GM10266 (cell line): ENCODE data around the gene TWIST2.

Experiments
- DNase-seq: peaks from one replicate; pipeline ENCODE4 v3.0.0; 2012; ENCODE audit errors: extremely low spot score
- TF ChIP-seq, protein P1 (sequence below): IDR thresholded peaks from 2 replicates; pipeline ENCODE4 v1.5.1; 2012; ENCODE audit warnings: mild to moderate bottlenecking, low read depth; ENCODE audit not compliant: control insufficient read depth, insufficient read depth; ENCODE audit errors: missing control alignments

The TWIST2 gene

GRCh38 chr2:238870261-238870660 is 22.4 kb downstream of the TWIST2 start:
- DNase-seq: no peak
- TF ChIP-seq, protein P1, sequence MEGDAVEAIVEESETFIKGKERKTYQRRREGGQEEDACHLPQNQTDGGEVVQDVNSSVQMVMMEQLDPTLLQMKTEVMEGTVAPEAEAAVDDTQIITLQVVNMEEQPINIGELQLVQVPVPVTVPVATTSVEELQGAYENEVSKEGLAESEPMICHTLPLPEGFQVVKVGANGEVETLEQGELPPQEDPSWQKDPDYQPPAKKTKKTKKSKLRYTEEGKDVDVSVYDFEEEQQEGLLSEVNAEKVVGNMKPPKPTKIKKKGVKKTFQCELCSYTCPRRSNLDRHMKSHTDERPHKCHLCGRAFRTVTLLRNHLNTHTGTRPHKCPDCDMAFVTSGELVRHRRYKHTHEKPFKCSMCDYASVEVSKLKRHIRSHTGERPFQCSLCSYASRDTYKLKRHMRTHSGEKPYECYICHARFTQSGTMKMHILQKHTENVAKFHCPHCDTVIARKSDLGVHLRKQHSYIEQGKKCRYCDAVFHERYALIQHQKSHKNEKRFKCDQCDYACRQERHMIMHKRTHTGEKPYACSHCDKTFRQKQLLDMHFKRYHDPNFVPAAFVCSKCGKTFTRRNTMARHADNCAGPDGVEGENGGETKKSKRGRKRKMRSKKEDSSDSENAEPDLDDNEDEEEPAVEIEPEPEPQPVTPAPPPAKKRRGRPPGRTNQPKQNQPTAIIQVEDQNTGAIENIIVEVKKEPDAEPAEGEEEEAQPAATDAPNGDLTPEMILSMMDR: no peak

DNA sequence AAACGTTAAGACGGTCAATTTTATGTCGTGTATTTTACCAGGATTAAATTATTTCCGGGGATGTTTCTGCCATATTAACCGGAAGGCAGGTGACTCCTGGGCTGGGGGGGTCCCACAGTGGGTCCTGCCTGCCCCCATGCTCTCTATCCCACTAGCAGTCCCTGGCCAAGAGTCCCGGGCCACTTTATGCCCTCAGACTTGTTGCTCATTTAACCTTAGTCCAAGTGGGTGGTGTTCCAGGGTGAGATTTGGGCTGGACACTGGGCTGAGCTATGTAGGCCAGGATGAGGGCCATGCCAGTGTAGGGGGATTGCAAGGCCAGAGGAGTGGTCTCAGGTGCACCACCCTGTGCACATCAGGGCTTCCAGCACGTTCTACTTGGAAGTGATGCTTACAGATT is 24.1 kb downstream of the TWIST2 start:
- TF ChIP-seq, protein P1: no peak
- DNase-seq: no peak

DNA sequence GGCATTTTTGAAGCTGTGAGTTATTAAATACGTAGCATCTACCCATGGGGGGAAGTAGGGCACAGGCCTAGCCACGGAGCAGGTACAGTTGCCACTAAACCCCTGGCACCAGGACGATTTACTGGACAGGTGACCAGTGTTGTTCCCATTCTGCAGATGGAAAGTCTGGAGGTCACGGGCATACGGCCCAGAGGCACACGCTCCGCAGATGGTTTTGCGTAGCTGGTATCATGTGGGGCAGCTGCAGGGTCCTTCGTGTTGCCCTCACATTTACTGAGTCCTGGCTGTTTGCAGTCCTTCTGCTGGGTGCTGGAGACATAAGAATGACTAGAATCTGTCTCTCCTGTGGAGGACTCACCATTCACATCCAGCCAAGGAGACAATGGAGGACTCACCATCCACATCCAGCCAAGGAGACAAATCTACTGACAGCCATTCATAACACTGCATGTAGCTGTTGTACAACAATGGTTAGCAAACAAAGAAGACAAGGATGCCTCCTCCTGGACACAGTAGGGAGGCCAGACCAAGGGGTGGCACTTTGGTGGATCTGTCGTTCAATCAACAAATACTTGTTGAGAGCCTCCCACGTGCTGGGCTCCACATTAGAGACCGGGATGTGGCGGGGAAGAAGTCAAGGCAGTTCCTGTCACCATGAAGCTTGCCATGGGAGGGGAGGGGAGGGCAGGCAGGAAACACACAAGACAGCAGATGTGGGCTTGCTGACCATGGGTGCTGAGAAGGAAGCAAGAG is 24.9 kb downstream of the TWIST2 start:
- no peak for DNase-seq
- TF ChIP-seq, protein P1: no peak

- no peak for DNase-seq
- TF ChIP-seq, protein P1: no peak
Measured at GRCh38 chr2:238873381-238873801, 25.5 kb downstream of the TWIST2 start.

DNA sequence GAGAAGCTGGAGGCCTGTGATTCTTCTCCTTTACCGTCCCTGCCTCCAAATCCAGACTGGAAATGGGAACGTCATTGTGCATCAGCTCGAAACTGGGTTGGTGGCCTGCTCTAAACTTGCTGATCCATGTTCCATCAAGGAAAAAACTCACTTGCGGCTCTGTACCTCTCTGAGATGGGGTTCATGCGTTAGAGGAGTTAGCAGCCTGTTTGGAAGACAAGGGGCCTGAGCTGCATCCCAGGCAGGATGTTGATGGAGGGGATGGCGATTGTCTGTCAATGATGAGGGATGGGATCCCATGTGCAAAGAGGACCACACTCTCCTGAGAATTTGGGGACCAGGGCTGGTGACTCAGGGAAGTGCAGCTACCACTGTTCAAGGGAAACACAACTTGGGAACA is 26.0 kb downstream of the TWIST2 start:
- TF ChIP-seq, protein P1: no peak
- DNase-seq: no peak

GRCh38 chr2:238874330-238875050 is 26.6 kb downstream of the TWIST2 start:
- no peak for DNase-seq
- TF ChIP-seq, protein P1: no peak

DNA sequence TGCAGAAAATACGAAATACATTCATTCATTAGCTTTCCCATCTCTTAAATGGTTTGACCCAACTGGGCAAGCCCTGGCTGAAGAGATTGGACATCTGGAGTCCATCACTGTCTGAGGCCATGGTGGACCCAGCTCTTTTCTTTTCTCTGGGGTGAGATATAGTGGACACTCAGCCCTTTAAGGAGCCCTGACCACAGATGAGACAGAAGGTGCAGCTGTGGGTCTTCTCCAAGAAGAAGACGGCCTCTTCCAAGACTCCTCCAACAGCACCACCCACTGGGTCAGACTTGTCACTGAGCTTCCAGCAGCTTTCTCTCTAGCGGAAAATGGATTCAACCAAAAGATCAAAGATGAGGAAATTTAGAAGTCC is 27.2 kb downstream of the TWIST2 start:
- no peak for DNase-seq
- TF ChIP-seq, protein P1: no peak
